Activated CD4-positive, alpha-beta T cell treated with anti-CD3 and anti-CD28 coated beads, Interleukin-2, Interleukin-6, amounts not matched to agents 100 ng/mL and 50 ng/mL, durations not matched to agents 16 hours and 8 hours (primary cell): ENCODE data around the gene RPTOR.
"Not testable (repeated sequence)": the region's sequence is repeated elsewhere in the genome, so short reads cannot be mapped to it uniquely, and the experiment has no call there.

ENCODE experiments used
- DNase-seq: peaks from one replicate; pipeline ENCODE4 v3.0.0-alpha.2; 2020

Gene RPTOR

GRCh38 chr17:80802626-80803450 lies 258.2 kb downstream of the RPTOR start:
- no peak for DNase-seq

- no peak for DNase-seq
These were observed 259.1 kb downstream of the RPTOR start for GRCh38 chr17:80803451-80804428.

- no peak for DNase-seq
These were observed 259.8 kb downstream of the RPTOR start for GRCh38 chr17:80804466-80804865.

GRCh38 chr17:80805032-80805751 lies 260.6 kb downstream of the RPTOR start:
- no peak for DNase-seq

GRCh38 chr17:80807014-80807413 lies 262.4 kb downstream of the RPTOR start:
- no peak for DNase-seq

GRCh38 chr17:80807882-80808281 lies 263.2 kb downstream of the RPTOR start:
- DNase-seq, result no peak

- no peak for DNase-seq
These were observed 266.8 kb downstream of the RPTOR start for GRCh38 chr17:80811181-80812105.

- no peak for DNase-seq
These were observed 267.9 kb downstream of the RPTOR start for GRCh38 chr17:80812362-80813088.

- DNase-seq, result no peak
These were observed 268.7 kb downstream of the RPTOR start for GRCh38 chr17:80813318-80813717.

GRCh38 chr17:80814491-80814890 lies 269.9 kb downstream of the RPTOR start:
- DNase-seq, result no peak

- DNase-seq, result no peak
These were observed 270.6 kb downstream of the RPTOR start for GRCh38 chr17:80815151-80815681.

GRCh38 chr17:80815718-80816117 lies 271.1 kb downstream of the RPTOR start:
- DNase-seq, result not testable (repeated sequence)

- no peak for DNase-seq
These were observed 271.8 kb downstream of the RPTOR start for GRCh38 chr17:80816241-80817103.

- DNase-seq, result no peak
These were observed 272.7 kb downstream of the RPTOR start for GRCh38 chr17:80817321-80817845.

- DNase-seq, result no peak
These were observed 273.2 kb downstream of the RPTOR start for GRCh38 chr17:80817861-80818260.

- no peak for DNase-seq
These were observed 274.2 kb downstream of the RPTOR start for GRCh38 chr17:80818871-80819270.

- peak; percentile 63 for DNase-seq
These were observed 275.0 kb downstream of the RPTOR start for GRCh38 chr17:80819422-80820164.

- DNase-seq, result no peak
These were observed 275.7 kb downstream of the RPTOR start for GRCh38 chr17:80820331-80820730.

- no peak for DNase-seq
These were observed 276.9 kb downstream of the RPTOR start for GRCh38 chr17:80821546-80821945.
